Posterior cingulate gyrus (tissue), 11 donors: ENCODE results near the gene ZNF445.
A peak's percentile ranks its signal among the peaks of the same experiment; 100 is the strongest.
"Not testable (repeated sequence)": the region's sequence is repeated elsewhere in the genome, so short reads cannot be mapped to it uniquely, and the experiment has no call there.

Source experiments
- DNase-seq, 10 donors: peaks; one replicate each; pipeline versions ENCODE4 v3.0.0 to v3.0.0-alpha.2; 2020 to 2021; ENCODE audit warnings: mixed read lengths in 3 of 10
- intact Hi-C: fragments of 100-400 bp; cut with DNase I; formaldehyde crosslinking; loops from one replicate; pipeline ENCODE4 v1.15.1; 2023

ZNF445 gene

GRCh38 chr3:44439499-44440295, 37.8 kb downstream of the ZNF445 start:
- intact Hi-C loops: no loop called here
- peak in 4 of 10 donors; percentile 11 to 75 (median 18) for DNase-seq

- DNase-seq: no peak
- intact Hi-C loops: no loop called here
Measured at GRCh38 chr3:44437800-44438199, 39.7 kb downstream of the ZNF445 start.

GRCh38 chr3:44436181-44436580, 41.3 kb downstream of the ZNF445 start:
- intact Hi-C loops: no loop called here
- peak in 1 of 10 donors; percentile 35 for DNase-seq

- DNase-seq: no peak
- intact Hi-C loops: no loop called here
Measured at GRCh38 chr3:44434834-44435510, 42.5 kb downstream of the ZNF445 start.

- intact Hi-C loops: no loop called here
- DNase-seq: no peak
Measured at GRCh38 chr3:44430466-44430865, 47.0 kb downstream of the ZNF445 start.

GRCh38 chr3:44429459-44429858, 48.0 kb downstream of the ZNF445 start:
- intact Hi-C loops: no loop called here

GRCh38 chr3:44428910-44429309, 48.6 kb downstream of the ZNF445 start:
- peak in 1 of 10 donors; percentile 57 for DNase-seq
- intact Hi-C loops: no loop called here

More at GRCh38 chr3:44429459-44429858, 48.0 kb downstream of the ZNF445 start:
- DNase-seq: no peak

GRCh38 chr3:44427683-44428082, 49.8 kb downstream of the ZNF445 start:
- DNase-seq: no peak
- intact Hi-C loops: no loop called here

- DNase-seq: no peak
- intact Hi-C loops: no loop called here
Measured at GRCh38 chr3:44424758-44425157, 52.7 kb downstream of the ZNF445 start.

GRCh38 chr3:44421280-44421679, 56.2 kb downstream of the ZNF445 start:
- intact Hi-C loops: no loop called here
- DNase-seq: peak in 1 of 10 donors; percentile 44

- DNase-seq: peak in 1 of 10 donors; percentile 35
- intact Hi-C loops: no loop called here
Measured at GRCh38 chr3:44420676-44421075, 56.8 kb downstream of the ZNF445 start.

- peak in 1 of 10 donors; percentile 54 for DNase-seq
- intact Hi-C loops: no loop called here
Measured at GRCh38 chr3:44419923-44420650, 57.4 kb downstream of the ZNF445 start.

GRCh38 chr3:44419116-44419922, 58.2 kb downstream of the ZNF445 start:
- peak in 1 of 10 donors; percentile 52 for DNase-seq
- intact Hi-C loops: no loop called here

- intact Hi-C loops: no loop called here
- DNase-seq: no peak
Measured at GRCh38 chr3:44418549-44418948, 58.9 kb downstream of the ZNF445 start.

GRCh38 chr3:44418118-44418517, 59.4 kb downstream of the ZNF445 start:
- DNase-seq, intact Hi-C loops: not testable (repeated sequence)

GRCh38 chr3:44416031-44417030, 61.1 kb downstream of the ZNF445 start:
- intact Hi-C loops: no loop called here
- DNase-seq: peak in 1 of 10 donors; percentile 68

GRCh38 chr3:44415421-44415820, 62.0 kb downstream of the ZNF445 start:
- intact Hi-C loops: no loop called here
- DNase-seq: peak in 1 of 10 donors; percentile 67

- peak in 1 of 10 donors; percentile 65 for DNase-seq
- intact Hi-C loops: no loop called here
Measured at GRCh38 chr3:44414517-44415090, 62.9 kb downstream of the ZNF445 start.

- intact Hi-C loops: no loop called here
- DNase-seq: peak in 1 of 10 donors; percentile 63
Measured at GRCh38 chr3:44412365-44412764, 65.1 kb downstream of the ZNF445 start.
